SK-N-SH (cell line): ENCODE measurements around the gene TIMM17B.
"Not testable (repeated sequence)": the region's sequence is repeated elsewhere in the genome, so short reads cannot be mapped to it uniquely, and the experiment has no call there.

Experiments used
- EP300 ChIP-seq, 2 experiments: IDR thresholded peaks; 2 replicates each; pipeline versions ENCODE4 v1.4.0 to v1.6.1; 2012; ENCODE audit warnings: borderline replicate concordance in 1 of 2, low read depth in 1 of 2, low read length in 1 of 2
- FOXM1 ChIP-seq: IDR thresholded peaks from 2 replicates; pipeline ENCODE4 v1.4.0; 2012; ENCODE audit warnings: low read depth, mild to moderate bottlenecking
- JUND ChIP-seq: IDR thresholded peaks from 2 replicates; pipeline ENCODE4 v1.4.0; 2012
- POLR2AphosphoS5 ChIP-seq: IDR thresholded peaks from 2 replicates; pipeline ENCODE4 v1.6.1; 2012; ENCODE audit warnings: low read depth, low read length
- RAD21 ChIP-seq: IDR thresholded peaks from 2 replicates; pipeline ENCODE4 v1.6.1; 2012; ENCODE audit warnings: mild to moderate bottlenecking, low read length
- RCOR1 ChIP-seq: fragments of 150-350 bp; IDR thresholded peaks from 2 replicates; pipeline ENCODE4 v1.6.1; 2017; ENCODE audit warnings: antibody characterized with exemption, low read length
- SIN3A ChIP-seq: IDR thresholded peaks from 2 replicates; pipeline ENCODE4 v1.6.1; 2012; ENCODE audit warnings: low read depth, mild to moderate bottlenecking, low read length, moderate library complexity, borderline replicate concordance
- SMC3 ChIP-seq: IDR thresholded peaks from 2 replicates; pipeline ENCODE4 v1.6.1; 2012; ENCODE audit warnings: low read depth, low read length, improper control_type of control experiment
- TAF1 ChIP-seq: IDR thresholded peaks from 2 replicates; pipeline ENCODE4 v1.6.1; 2012; ENCODE audit warnings: low read depth, mild to moderate bottlenecking, low read length, moderate library complexity, borderline replicate concordance
- TF ChIP-seq, protein P1 (sequence below): fragments of 200-600 bp; sonication (generic); IDR thresholded peaks from 2 replicates; pipeline ENCODE4 v1.6.1; 2017; ENCODE audit warnings: antibody characterized with exemption, mild to moderate bottlenecking, moderate library complexity
- TF ChIP-seq, protein P2 (sequence below): IDR thresholded peaks from 2 replicates; pipeline ENCODE4 v1.4.0; 2012; ENCODE audit warnings: low read depth

DNA sequence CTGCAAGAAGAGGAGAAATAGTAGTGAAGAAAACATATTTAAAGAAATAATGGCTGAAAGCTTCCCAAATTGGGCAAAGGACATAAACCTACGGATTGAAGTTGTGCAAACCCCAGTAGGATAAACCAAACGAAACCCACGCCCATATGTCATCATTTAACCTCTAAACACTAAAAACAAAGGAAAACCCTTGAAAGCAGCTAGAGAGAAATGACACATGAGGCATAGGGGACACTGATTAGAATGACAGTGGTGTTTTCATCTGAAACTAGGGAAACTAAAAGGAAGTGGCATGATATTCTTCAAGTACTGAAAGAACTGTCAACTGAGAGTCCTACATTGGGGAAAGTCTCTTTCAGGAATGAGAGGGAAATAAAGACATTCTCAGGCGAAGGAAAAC lies 20.6 kb downstream of the TIMM17B start:
- not testable (repeated sequence) for TF ChIP-seq RCOR1; RAD21; TAF1; FOXM1; SIN3A; EP300 (IDR thresholded peaks at IDR 0.05; ENCODE audit: borderline replicate concordance in 1 of 2, low read depth in 1 of 2, low read length in 1 of 2); JUND; SMC3; POLR2AphosphoS5
- TF ChIP-seq, protein P1, sequence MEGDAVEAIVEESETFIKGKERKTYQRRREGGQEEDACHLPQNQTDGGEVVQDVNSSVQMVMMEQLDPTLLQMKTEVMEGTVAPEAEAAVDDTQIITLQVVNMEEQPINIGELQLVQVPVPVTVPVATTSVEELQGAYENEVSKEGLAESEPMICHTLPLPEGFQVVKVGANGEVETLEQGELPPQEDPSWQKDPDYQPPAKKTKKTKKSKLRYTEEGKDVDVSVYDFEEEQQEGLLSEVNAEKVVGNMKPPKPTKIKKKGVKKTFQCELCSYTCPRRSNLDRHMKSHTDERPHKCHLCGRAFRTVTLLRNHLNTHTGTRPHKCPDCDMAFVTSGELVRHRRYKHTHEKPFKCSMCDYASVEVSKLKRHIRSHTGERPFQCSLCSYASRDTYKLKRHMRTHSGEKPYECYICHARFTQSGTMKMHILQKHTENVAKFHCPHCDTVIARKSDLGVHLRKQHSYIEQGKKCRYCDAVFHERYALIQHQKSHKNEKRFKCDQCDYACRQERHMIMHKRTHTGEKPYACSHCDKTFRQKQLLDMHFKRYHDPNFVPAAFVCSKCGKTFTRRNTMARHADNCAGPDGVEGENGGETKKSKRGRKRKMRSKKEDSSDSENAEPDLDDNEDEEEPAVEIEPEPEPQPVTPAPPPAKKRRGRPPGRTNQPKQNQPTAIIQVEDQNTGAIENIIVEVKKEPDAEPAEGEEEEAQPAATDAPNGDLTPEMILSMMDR: not testable (repeated sequence)
- TF ChIP-seq, protein P2, sequence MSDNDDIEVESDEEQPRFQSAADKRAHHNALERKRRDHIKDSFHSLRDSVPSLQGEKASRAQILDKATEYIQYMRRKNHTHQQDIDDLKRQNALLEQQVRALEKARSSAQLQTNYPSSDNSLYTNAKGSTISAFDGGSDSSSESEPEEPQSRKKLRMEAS: not testable (repeated sequence)
